Neural cell (in vitro differentiated cells): ENCODE data around the gene PARD6G. TPM values are rescaled to one million over a fixed set of nuclear protein-coding genes. Genes with fewer than 3 reads are reported as not detected.

ENCODE experiments used
- H2AFZ ChIP-seq: fragments of 200-600, 300-800 bp; sonication (generic), shearing (Covaris generic); 2 replicates; pipeline ENCODE4 v1.6.0; 2014; ENCODE audit warnings: low read depth, mild to moderate bottlenecking, antibody characterized with exemption, low read length, moderate library complexity
- H3F3A ChIP-seq: fragments of 200-600 bp; shearing (Covaris generic); 2 replicates; pipeline ENCODE4 v1.6.1; 2016; ENCODE audit warnings: mild to moderate bottlenecking, moderate library complexity, mixed read lengths, antibody characterized with exemption, low read length; ENCODE audit not compliant: insufficient read depth, poor library complexity, severe bottlenecking
- H3K27ac ChIP-seq: fragments of 200-600, 300-800 bp; sonication (generic), shearing (Covaris generic); 2 replicates; pipeline ENCODE4 v1.5.1; 2014; ENCODE audit warnings: mild to moderate bottlenecking, low read length, moderate library complexity
- H3K27me3 ChIP-seq: fragments of 300-800, 200-600 bp; sonication (generic), shearing (Covaris generic); 2 replicates; pipeline ENCODE4 v1.6.0; 2014; ENCODE audit warnings: mild to moderate bottlenecking, low read depth, low read length, moderate library complexity; ENCODE audit not compliant: insufficient read depth
- H3K36me3 ChIP-seq: fragments of 300-800, 200-600 bp; sonication (generic), shearing (Covaris generic); 2 replicates; pipeline ENCODE4 v1.5.1; 2014; ENCODE audit warnings: mild to moderate bottlenecking, antibody characterized with exemption, low read length, moderate library complexity; ENCODE audit not compliant: insufficient read depth
- H3K4me2 ChIP-seq: fragments of 300-800, 200-600 bp; sonication (generic), shearing (Covaris generic); 2 replicates; pipeline ENCODE4 v1.6.0; 2014; ENCODE audit warnings: mild to moderate bottlenecking, low read length
- H3K4me3 ChIP-seq: fragments of 300-800, 200-600 bp; sonication (generic), shearing (Covaris generic); 2 replicates; pipeline ENCODE4 v1.5.1; 2014; ENCODE audit warnings: mild to moderate bottlenecking, low read length, moderate library complexity
- H3K79me2 ChIP-seq: fragments of 200-600 bp; shearing (Covaris generic); replicated peaks from 2 replicates; pipeline ENCODE4 v1.6.0; 2014; ENCODE audit warnings: mild to moderate bottlenecking, low read length, moderate library complexity; ENCODE audit not compliant: insufficient read depth
- H3K9ac ChIP-seq: fragments of 300-800, 200-600 bp; sonication (generic), shearing (Covaris generic); 2 replicates; pipeline ENCODE4 v1.6.1; 2016; ENCODE audit warnings: mild to moderate bottlenecking, low read length, mixed read lengths
- H3K9me2 ChIP-seq: fragments of 200-600 bp; shearing (Covaris generic); 2 replicates; pipeline ENCODE4 v1.6.1; 2016; ENCODE audit warnings: mild to moderate bottlenecking, low read length, mixed read lengths; ENCODE audit not compliant: insufficient read depth
- H3K9me3 ChIP-seq: fragments of 200-600, 300-800 bp; sonication (generic), shearing (Covaris generic); 2 replicates; pipeline ENCODE4 v1.6.1; 2016; ENCODE audit warnings: mild to moderate bottlenecking, mixed run types, low read length, moderate library complexity, mixed read lengths
- H4K20me1 ChIP-seq: fragments of 200-600 bp; shearing (Covaris generic); 2 replicates; pipeline ENCODE4 v1.6.1; 2016; ENCODE audit warnings: mild to moderate bottlenecking, mixed run types; ENCODE audit not compliant: insufficient read depth
- EP300 ChIP-seq: fragments of 450-650 bp; conservative IDR thresholded peaks from 2 replicates; pipeline ENCODE4 v1.6.1; 2014; ENCODE audit warnings: antibody characterized with exemption, mild to moderate bottlenecking, moderate library complexity; ENCODE audit not compliant: poor library complexity, severe bottlenecking
- EZH2 ChIP-seq: fragments of 200-600, 300-800 bp; shearing (Covaris generic), sonication (generic); IDR thresholded peaks from 2 replicates; pipeline ENCODE4 v1.6.1; 2014; ENCODE audit warnings: antibody characterized with exemption, low read length, borderline replicate concordance, mild to moderate bottlenecking; ENCODE audit not compliant: insufficient read depth, poor library complexity, severe bottlenecking
- MXI1 ChIP-seq: fragments of 450-650 bp; conservative IDR thresholded peaks from 2 replicates; pipeline ENCODE4 v1.6.1; 2014; ENCODE audit warnings: antibody characterized with exemption, mild to moderate bottlenecking; ENCODE audit not compliant: poor library complexity, severe bottlenecking
- POLR2AphosphoS5 ChIP-seq: IDR thresholded peaks from 2 replicates; pipeline ENCODE4 v1.6.1; 2012
- RAD21 ChIP-seq: fragments of 450-650 bp; conservative IDR thresholded peaks from 2 replicates; pipeline ENCODE4 v1.6.1; 2014; ENCODE audit warnings: antibody characterized with exemption, mild to moderate bottlenecking, moderate library complexity
- REST ChIP-seq: IDR thresholded peaks from 2 replicates; pipeline ENCODE4 v1.6.1; 2012; ENCODE audit warnings: borderline replicate concordance
- SMC3 ChIP-seq: fragments of 450-650 bp; conservative IDR thresholded peaks from 2 replicates; pipeline ENCODE4 v1.6.1; 2014; ENCODE audit warnings: antibody characterized with exemption, mild to moderate bottlenecking, moderate library complexity; ENCODE audit not compliant: poor library complexity
- TAF1 ChIP-seq: IDR thresholded peaks from 2 replicates; pipeline ENCODE4 v1.6.1; 2012; ENCODE audit warnings: low read depth
- polyA plus RNA-seq: library from polyadenylated mRNA; depleted of rRNA; stranded (reverse); fragments of >200 nt; gene quantifications from 2 replicates; pipeline ENCODE4 v1.2.3, GENCODE V29; 2014
- TF ChIP-seq, protein P1 (sequence below): fragments of 450-650 bp; IDR thresholded peaks from 2 replicates; pipeline ENCODE4 v1.5.1; 2014; ENCODE audit warnings: antibody characterized with exemption, mild to moderate bottlenecking, moderate library complexity; ENCODE audit not compliant: poor library complexity, severe bottlenecking

PARD6G gene
- polyA plus RNA-seq, 1 donor from 2014 or later: 9.3 TPM

DNA sequence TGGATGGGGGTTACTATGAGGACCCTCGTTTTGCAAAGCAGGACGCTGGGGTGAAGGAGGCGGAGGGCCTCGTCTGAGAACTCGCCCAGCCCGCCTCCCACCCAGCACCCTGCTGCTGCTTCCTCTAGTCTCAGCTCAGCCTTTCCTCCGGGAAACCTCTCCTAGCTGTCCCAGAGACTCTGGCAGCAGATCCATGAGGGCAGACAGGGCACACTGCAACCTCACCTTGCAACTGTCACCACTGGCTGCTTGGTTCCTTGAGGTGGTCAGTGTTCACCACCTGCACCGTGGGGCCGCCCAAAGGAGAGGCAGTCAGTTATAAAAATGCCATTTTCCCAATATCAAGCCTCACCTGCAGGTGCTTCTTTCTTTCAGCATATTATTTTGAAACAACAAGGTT is 45.6 kb downstream of the PARD6G start:
- H3K27ac ChIP-seq: no peak overlapping the region

DNA sequence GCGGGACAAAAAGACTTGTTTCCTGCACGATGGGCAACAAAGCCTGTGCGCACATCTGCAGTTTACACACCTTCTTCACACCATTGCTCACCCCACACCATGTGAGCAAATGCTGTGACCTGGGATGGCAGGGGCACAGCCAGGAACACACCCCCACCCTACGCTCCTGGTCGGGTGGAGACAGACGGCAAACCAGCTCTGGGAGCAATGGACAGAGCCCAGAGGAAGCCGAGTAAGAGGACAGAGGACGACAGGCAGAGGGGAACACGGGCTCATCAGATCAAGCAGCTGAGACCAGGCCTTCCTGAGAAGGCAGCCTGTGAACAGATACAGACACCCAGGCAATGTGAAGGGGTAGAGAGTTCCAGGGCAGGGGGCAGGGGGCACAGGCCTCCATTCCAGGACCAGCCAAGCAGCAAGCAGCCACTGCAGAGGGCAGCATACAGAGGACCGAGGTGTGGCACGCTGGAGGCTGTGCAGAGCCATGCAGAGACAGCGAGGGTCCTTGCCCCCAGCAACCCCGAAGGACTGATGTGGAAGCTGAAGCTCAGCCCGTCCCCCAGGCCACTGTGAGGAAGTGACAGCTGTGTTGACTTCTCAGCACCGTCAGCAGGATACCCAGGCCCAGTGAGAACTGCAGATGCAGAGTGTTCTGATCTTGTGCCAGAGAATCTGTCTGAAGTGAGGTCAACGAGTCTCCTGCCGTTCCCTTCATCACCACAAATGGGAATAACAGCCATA is 46.2 kb downstream of the PARD6G start:
- TF ChIP-seq EP300 (no peak), SMC3 (no peak), POLR2AphosphoS5 (no peak), EZH2 (no peak), RAD21 (no peak), TAF1 (no peak), MXI1 (no peak), REST (no peak)
- TF ChIP-seq, protein P1, sequence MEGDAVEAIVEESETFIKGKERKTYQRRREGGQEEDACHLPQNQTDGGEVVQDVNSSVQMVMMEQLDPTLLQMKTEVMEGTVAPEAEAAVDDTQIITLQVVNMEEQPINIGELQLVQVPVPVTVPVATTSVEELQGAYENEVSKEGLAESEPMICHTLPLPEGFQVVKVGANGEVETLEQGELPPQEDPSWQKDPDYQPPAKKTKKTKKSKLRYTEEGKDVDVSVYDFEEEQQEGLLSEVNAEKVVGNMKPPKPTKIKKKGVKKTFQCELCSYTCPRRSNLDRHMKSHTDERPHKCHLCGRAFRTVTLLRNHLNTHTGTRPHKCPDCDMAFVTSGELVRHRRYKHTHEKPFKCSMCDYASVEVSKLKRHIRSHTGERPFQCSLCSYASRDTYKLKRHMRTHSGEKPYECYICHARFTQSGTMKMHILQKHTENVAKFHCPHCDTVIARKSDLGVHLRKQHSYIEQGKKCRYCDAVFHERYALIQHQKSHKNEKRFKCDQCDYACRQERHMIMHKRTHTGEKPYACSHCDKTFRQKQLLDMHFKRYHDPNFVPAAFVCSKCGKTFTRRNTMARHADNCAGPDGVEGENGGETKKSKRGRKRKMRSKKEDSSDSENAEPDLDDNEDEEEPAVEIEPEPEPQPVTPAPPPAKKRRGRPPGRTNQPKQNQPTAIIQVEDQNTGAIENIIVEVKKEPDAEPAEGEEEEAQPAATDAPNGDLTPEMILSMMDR: no peak
- Histone ChIP-seq H3K27ac (no peak overlapping the region), H3K9me3 (no peaks in the 10 kb centered on the region), H3K9ac (no peak overlapping the region), H3K9me2 (no peaks in the 10 kb centered on the region), H3K4me2 (no peak overlapping the region), H3K27me3 (no peaks in the 10 kb centered on the region), H3F3A (no peaks in the 10 kb centered on the region), H3K4me3 (no peak overlapping the region), H4K20me1 (no peaks in the 10 kb centered on the region), H3K36me3 (no peaks in the 10 kb centered on the region), H2AFZ (no peak overlapping the region), H3K79me2 (peaks cover 2% of the 10 kb centered on the region)

More for the DNA sequence above, 45.6 kb downstream of the PARD6G start:
- Histone ChIP-seq H3K4me3 (no peak overlapping the region), H3K36me3 (no peaks in the 10 kb centered on the region), H3K9me2 (no peaks in the 10 kb centered on the region), H3K9me3 (no peaks in the 10 kb centered on the region), H4K20me1 (no peaks in the 10 kb centered on the region), H3K79me2 (no peaks in the 10 kb centered on the region), H3K27me3 (no peaks in the 10 kb centered on the region), H3K9ac (no peak overlapping the region), H2AFZ (no peak overlapping the region), H3K4me2 (no peak overlapping the region), H3F3A (no peaks in the 10 kb centered on the region)
- TF ChIP-seq SMC3: no peak
